GM12878 (cell line): ENCODE results near the gene NDST4. TPM values are rescaled to one million over a fixed set of nuclear protein-coding genes. Genes with fewer than 3 reads are reported as not detected.

Experiments used
- ATAC-seq: fragments of 200-7000 bp; cut with Tn5 transposase; 3 replicates; pipeline ENCODE4 v1.9.1; 2020; ENCODE audit warnings: mild to moderate bottlenecking, moderate library complexity
- BruUV-seq: library from RNA; stranded (reverse); fragments of 400-500 nt; replicated peaks from 2 replicates; lab custom pipeline; 2021; lab: Mats Ljungman, UMichigan
- CTCF ChIA-PET: fragments of 300-600 bp; sonication (Branson Sonifier 250); formaldehyde crosslinking; extraction: SDS; loops from one replicate; lab custom pipeline; 2021; ENCODE audit warnings: inconsistent platforms; lab: Yijun Ruan, JAX
- POLR2A ChIA-PET: fragments of 350-600 bp; formaldehyde crosslinking; extraction: SDS; loops from one replicate; lab custom pipeline; 2021; ENCODE audit warnings: inconsistent platforms; lab: Charles Lee
- RAD21 ChIA-PET: fragments of 300-600 bp; sonication (Branson Sonifier 250); formaldehyde crosslinking; loops from one replicate; lab custom pipeline; 2023; ENCODE audit warnings: antibody characterized with exemption; ENCODE audit not compliant: unreplicated experiment; lab: Charles Lee
- SMC1A ChIA-PET: fragments of 300-600 bp; sonication (Branson Sonifier 250); formaldehyde crosslinking; loops from one replicate; lab custom pipeline; 2023; ENCODE audit not compliant: unreplicated experiment, uncharacterized antibody; lab: Charles Lee
- DNase-seq: peaks from one replicate; pipeline ENCODE4 v3.0.0-alpha.2; 2011; ENCODE audit warnings: low read depth, low spot score
- FAIRE-seq: peaks from 3 replicates; lab custom pipeline; 2011; peaks lifted over from hg19 to GRCh38; lab: Jason Lieb, UNC
- H2AFZ ChIP-seq: 2 replicates; pipeline ENCODE4 v1.6.0; 2011; ENCODE audit warnings: low read depth, low read length, control low read depth; ENCODE audit not compliant: control insufficient read depth
- H3K27ac ChIP-seq: 2 replicates; pipeline ENCODE4 v1.5.1; 2011; ENCODE audit warnings: control low read depth; ENCODE audit not compliant: control insufficient read depth, insufficient read depth
- H3K27me3 ChIP-seq, 2 experiments: replicated peaks in 1 of 2; 2 replicates each; pipeline versions ENCODE4 v1.6.0 to v1.6.1; 2011; ENCODE audit warnings: low read length in 1 of 2; ENCODE audit not compliant: control insufficient read depth in 2 of 2, insufficient read depth in 2 of 2
- H3K36me3 ChIP-seq, 2 experiments: 2 replicates each; pipeline ENCODE4 v1.5.1; 2011; ENCODE audit warnings: low read length in 1 of 2; ENCODE audit not compliant: control insufficient read depth in 2 of 2, insufficient read depth in 2 of 2
- H3K4me1 ChIP-seq: 2 replicates; pipeline ENCODE4 v1.6.1; 2011; ENCODE audit warnings: mild to moderate bottlenecking, low read length, moderate library complexity, mixed read lengths; ENCODE audit not compliant: control insufficient read depth, insufficient read depth
- H3K4me2 ChIP-seq: 2 replicates; pipeline ENCODE4 v1.6.0; 2011; ENCODE audit warnings: control low read depth; ENCODE audit not compliant: control insufficient read depth, insufficient read depth
- H3K4me3 ChIP-seq: fragments of 200-600 bp; sonication (generic); 2 replicates; pipeline ENCODE4 v1.5.1; 2016
- H3K79me2 ChIP-seq: 2 replicates; pipeline ENCODE4 v1.6.0; 2011; ENCODE audit warnings: low read length; ENCODE audit not compliant: control insufficient read depth, insufficient read depth
- H3K9ac ChIP-seq: 2 replicates; pipeline ENCODE4 v1.8.0; 2011; ENCODE audit warnings: low read length, control low read depth, mixed read lengths; ENCODE audit not compliant: control insufficient read depth, insufficient read depth
- H3K9me3 ChIP-seq: replicated peaks from 3 replicates; pipeline ENCODE4 v1.5.1; 2011; ENCODE audit warnings: mild to moderate bottlenecking, low read length; ENCODE audit not compliant: control insufficient read depth, insufficient read depth
- H4K20me1 ChIP-seq: 2 replicates; pipeline ENCODE4 v1.6.0; 2011; ENCODE audit not compliant: control insufficient read depth, insufficient read depth
- BHLHE40 ChIP-seq, 2 experiments: fragments of 450-650 bp in 1 of 2; IDR thresholded peaks; 2 replicates each; pipeline ENCODE4 v1.6.1; 2011 to 2017; ENCODE audit warnings: low read depth in 2 of 2, borderline replicate concordance in 1 of 2, improper control_type of control experiment in 1 of 2, low read length in 1 of 2, mild to moderate bottlenecking in 1 of 2
- FOXM1 ChIP-seq: IDR thresholded peaks from 2 replicates; pipeline ENCODE4 v1.6.1; 2012; ENCODE audit warnings: low read depth, mild to moderate bottlenecking, inconsistent platforms, low read length, moderate library complexity
- GABPA ChIP-seq: IDR thresholded peaks from 2 replicates; pipeline ENCODE4 v1.6.1; 2014; ENCODE audit warnings: antibody characterized with exemption, low read depth, mild to moderate bottlenecking, inconsistent platforms
- NR2C1 ChIP-seq: fragments of 450-650 bp; IDR thresholded peaks from 2 replicates; pipeline ENCODE4 v1.6.1; 2017; ENCODE audit warnings: antibody characterized with exemption, mild to moderate bottlenecking, moderate library complexity
- RAD21 ChIP-seq: IDR thresholded peaks from 2 replicates; pipeline ENCODE4 v1.6.1; 2011; ENCODE audit warnings: mild to moderate bottlenecking, low read depth, low read length, moderate library complexity; ENCODE audit not compliant: insufficient read depth
- SMC3 ChIP-seq: IDR thresholded peaks from 2 replicates; pipeline ENCODE4 v1.6.1; 2011; ENCODE audit warnings: low read length, improper control_type of control experiment, borderline replicate concordance
- ZNF274 ChIP-seq: IDR thresholded peaks from one replicate; pipeline ENCODE4 v1.8.0; 2011; ENCODE audit not compliant: insufficient read length, insufficient read depth
- WGBS: methylation state at CpG from one replicate; pipeline ENCODE4 v1.1.6; 2016; ENCODE audit warnings: low lambda C conversion rate; ENCODE audit not compliant: insufficient replicate concordance, insufficient coverage; ENCODE audit errors: missing lambda C conversion rate; 5-methylcytosine and 5-hydroxymethylcytosine counted together
- in situ Hi-C: fragments of 300-500 bp; cut with MboI; formaldehyde crosslinking; loops from 9 replicates; pipeline ENCODE4 v1.14.3; 2018; ENCODE audit warnings: mixed read lengths
- intact Hi-C: fragments of 100-400 bp; cut with micrococcal nuclease; formaldehyde crosslinking; loops from one replicate; pipeline ENCODE4 v1.14.2; 2022; ENCODE audit not compliant: unreplicated experiment
- polyA plus RNA-seq, 11 experiments: library from polyadenylated mRNA; depleted of rRNA in 4 of 11; unstranded in 6 of 11; stranded (reverse) in 5 of 11; fragments of >200 nt; fragmentation: Nextera tagmentation in 4 of 11; fragmentation: Illumina TruSeq in 1 of 11; extraction: Ambion mirVana in 4 of 11; extraction: Trizol in 1 of 11; gene quantifications; 1 replicate in 1 of 11; 2 replicates in 10 of 11; pipeline versions ENCODE4 v1.2.1 to v1.2.3, GENCODE V29; 2011 to 2016; ENCODE audit warnings: inconsistent platforms in 2 of 11, missing spikeins in 2 of 11, low read depth in 1 of 11
- total RNA-seq, 4 experiments: library from RNA; depleted of rRNA in 3 of 4; stranded (reverse); fragments of >200 nt in 3 of 4; fragmentation: Illumina TruSeq in 1 of 4; extraction: Trizol in 1 of 4; gene quantifications; 2 replicates each; pipeline versions ENCODE4 v1.2.1 to v1.2.3, GENCODE V29; 2013 to 2021
- TF ChIP-seq, protein P1 (sequence below): fragments of 150-350 bp; IDR thresholded peaks from 2 replicates; pipeline ENCODE4 v1.6.1; 2016; ENCODE audit warnings: low read depth, low read length
- TF ChIP-seq, protein P2 (sequence below), 3 experiments: IDR thresholded peaks in 2 of 3; conservative IDR thresholded peaks in 1 of 3; 2 replicates each; pipeline ENCODE4 v1.5.1; 2011; ENCODE audit warnings: low read depth in 3 of 3, low read length in 3 of 3, mild to moderate bottlenecking in 3 of 3, control low read depth in 2 of 3, moderate library complexity in 2 of 3, inconsistent platforms in 1 of 3, mixed read lengths in 1 of 3; ENCODE audit not compliant: control insufficient read depth in 2 of 3, insufficient read depth in 1 of 3; ENCODE audit errors: extremely low read depth in 1 of 3

The NDST4 gene
- total and polyA plus RNA-seq, 10 of the 15 experiments (the other 5 are each of a cell fraction or from before 2014, with no cell fraction given), result 0.04 to 0.11 (median 0.07) TPM; not detected in 6

DNA sequence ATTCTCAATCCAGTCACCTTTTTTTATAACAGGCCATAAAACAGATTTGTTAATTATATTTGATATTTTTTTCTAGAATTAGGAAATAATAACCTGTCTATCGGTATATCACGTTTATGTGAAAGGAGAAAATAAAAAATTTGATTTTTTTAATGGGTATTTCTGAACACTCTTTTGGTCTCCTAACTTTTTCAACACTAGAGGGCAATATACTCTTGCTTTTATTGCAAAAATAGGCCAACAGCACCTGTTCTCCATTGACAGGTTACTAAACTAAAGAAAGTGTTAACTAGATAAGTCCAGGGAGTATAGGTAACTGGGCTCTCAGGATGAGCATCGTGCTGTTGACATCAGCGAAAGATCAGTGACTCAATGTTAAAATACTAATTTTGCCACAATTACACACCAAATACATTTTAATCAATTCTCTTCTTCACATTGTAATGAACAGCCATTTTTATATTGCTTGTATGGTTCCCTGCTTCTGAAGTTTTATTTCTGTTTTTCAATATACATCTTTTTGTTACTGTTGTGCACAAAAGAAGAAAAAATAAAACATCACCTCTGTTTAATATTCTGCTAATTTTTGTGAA, 22.8 kb downstream of the NDST4 start:
- 1% methylated on average over 4 of the region's 4 CpGs for WGBS
- no peaks in the 10 kb centered on the region for H4K20me1 ChIP-seq
- in situ Hi-C loops (loop anchor here (10.0 to 25.0 kb wide), 2 partner anchors 447 to 764 kb away; no protein-coding TSS in a partner anchor), intact Hi-C loops (loop anchor here (2.0 kb wide), 2 partner anchors 446 to 762 kb away; no protein-coding TSS in a partner anchor)
- ChIA-PET CTCF (interaction anchor here (0.7 to 3.1 kb wide), 4 partner anchors 14 to 762 kb away, joined by 3 to 17 read pairs (median 6); no protein-coding TSS in a partner anchor), RAD21 (no interaction called here), POLR2A (no interaction called here), SMC1A (interaction anchor here (1.0 to 2.6 kb wide), 3 partner anchors 9 to 762 kb away, joined by 3 to 14 read pairs (median 3); no protein-coding TSS in a partner anchor)
- DNase-seq (no peak), FAIRE-seq (no peak), ATAC-seq (peak; percentile 80)
- H3K27me3 ChIP-seq, result no peaks in the 10 kb centered on the region
- no peak for TF ChIP-seq NR2C1
- peak; percentile 43; the same call in 1 of the 2 replicates for TF ChIP-seq SMC3
- TF ChIP-seq RAD21, result peak; percentile 64
- no peak for TF ChIP-seq ZNF274
- no peak for TF ChIP-seq FOXM1
- no peak for TF ChIP-seq BHLHE40 (IDR thresholded peaks at IDR 0.05; ENCODE audit: borderline replicate concordance in 1 of 2, low read depth in 2 of 2, low read length in 1 of 2)
- TF ChIP-seq, protein P1, sequence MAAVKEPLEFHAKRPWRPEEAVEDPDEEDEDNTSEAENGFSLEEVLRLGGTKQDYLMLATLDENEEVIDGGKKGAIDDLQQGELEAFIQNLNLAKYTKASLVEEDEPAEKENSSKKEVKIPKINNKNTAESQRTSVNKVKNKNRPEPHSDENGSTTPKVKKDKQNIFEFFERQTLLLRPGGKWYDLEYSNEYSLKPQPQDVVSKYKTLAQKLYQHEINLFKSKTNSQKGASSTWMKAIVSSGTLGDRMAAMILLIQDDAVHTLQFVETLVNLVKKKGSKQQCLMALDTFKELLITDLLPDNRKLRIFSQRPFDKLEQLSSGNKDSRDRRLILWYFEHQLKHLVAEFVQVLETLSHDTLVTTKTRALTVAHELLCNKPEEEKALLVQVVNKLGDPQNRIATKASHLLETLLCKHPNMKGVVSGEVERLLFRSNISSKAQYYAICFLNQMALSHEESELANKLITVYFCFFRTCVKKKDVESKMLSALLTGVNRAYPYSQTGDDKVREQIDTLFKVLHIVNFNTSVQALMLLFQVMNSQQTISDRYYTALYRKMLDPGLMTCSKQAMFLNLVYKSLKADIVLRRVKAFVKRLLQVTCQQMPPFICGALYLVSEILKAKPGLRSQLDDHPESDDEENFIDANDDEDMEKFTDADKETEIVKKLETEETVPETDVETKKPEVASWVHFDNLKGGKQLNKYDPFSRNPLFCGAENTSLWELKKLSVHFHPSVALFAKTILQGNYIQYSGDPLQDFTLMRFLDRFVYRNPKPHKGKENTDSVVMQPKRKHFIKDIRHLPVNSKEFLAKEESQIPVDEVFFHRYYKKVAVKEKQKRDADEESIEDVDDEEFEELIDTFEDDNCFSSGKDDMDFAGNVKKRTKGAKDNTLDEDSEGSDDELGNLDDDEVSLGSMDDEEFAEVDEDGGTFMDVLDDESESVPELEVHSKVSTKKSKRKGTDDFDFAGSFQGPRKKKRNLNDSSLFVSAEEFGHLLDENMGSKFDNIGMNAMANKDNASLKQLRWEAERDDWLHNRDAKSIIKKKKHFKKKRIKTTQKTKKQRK, result no peak
- TF ChIP-seq, protein P2, sequence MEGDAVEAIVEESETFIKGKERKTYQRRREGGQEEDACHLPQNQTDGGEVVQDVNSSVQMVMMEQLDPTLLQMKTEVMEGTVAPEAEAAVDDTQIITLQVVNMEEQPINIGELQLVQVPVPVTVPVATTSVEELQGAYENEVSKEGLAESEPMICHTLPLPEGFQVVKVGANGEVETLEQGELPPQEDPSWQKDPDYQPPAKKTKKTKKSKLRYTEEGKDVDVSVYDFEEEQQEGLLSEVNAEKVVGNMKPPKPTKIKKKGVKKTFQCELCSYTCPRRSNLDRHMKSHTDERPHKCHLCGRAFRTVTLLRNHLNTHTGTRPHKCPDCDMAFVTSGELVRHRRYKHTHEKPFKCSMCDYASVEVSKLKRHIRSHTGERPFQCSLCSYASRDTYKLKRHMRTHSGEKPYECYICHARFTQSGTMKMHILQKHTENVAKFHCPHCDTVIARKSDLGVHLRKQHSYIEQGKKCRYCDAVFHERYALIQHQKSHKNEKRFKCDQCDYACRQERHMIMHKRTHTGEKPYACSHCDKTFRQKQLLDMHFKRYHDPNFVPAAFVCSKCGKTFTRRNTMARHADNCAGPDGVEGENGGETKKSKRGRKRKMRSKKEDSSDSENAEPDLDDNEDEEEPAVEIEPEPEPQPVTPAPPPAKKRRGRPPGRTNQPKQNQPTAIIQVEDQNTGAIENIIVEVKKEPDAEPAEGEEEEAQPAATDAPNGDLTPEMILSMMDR (IDR thresholded peaks at IDR 0.05 in 2 of 3, conservative IDR thresholded peaks at IDR 0.05 in 1 of 3; ENCODE audit: control insufficient read depth in 2 of 3, extremely low read depth in 1 of 3, insufficient read depth in 1 of 3, low read depth in 3 of 3, low read length in 3 of 3), result peak; percentile 39 to 60 (median 52); a peak in 5 of 6 replicates
- no peak for TF ChIP-seq GABPA
- H3K4me3 ChIP-seq, result no peak overlapping the region
- H3K4me2 ChIP-seq, result no peak overlapping the region
- no peaks in the 10 kb centered on the region for H3K79me2 ChIP-seq
- no peaks in the 10 kb centered on the region for H3K36me3 ChIP-seq
- H2AFZ ChIP-seq, result no peak overlapping the region
- H3K4me1 ChIP-seq, result no peaks in the 10 kb centered on the region
- no peak overlapping the region for H3K27ac ChIP-seq
- no TSS peak for BruUV-seq
- H3K9ac ChIP-seq, result no peak overlapping the region
- H3K9me3 ChIP-seq, result no peaks in the 10 kb centered on the region
